Activated CD4-positive, alpha-beta T cell treated with anti-CD3 and anti-CD28 coated beads for 48 hours (primary cell): Measurements from ENCODE around the gene UBE2E2.
A peak's percentile ranks its signal among the peaks of the same experiment; 100 is the strongest.

Experiments used
- DNase-seq: peaks from one replicate; pipeline ENCODE4 v3.0.0-alpha.2; 2020

The UBE2E2 gene

GRCh38 chr3:23202921-23203707, at the start of gene UBE2E2:
UBE2E2 (plus strand) TSS chr3:23203327.
- DNase-seq, result peak; percentile 69

- DNase-seq, result no peak
These were observed 49.7 kb upstream of the UBE2E2 start for GRCh38 chr3:23153436-23153835.

GRCh38 chr3:23157331-23157730, 45.8 kb upstream of the UBE2E2 start:
- DNase-seq, result no peak

- DNase-seq, result no peak
These were observed 43.2 kb upstream of the UBE2E2 start for GRCh38 chr3:23159929-23160328.

- no peak for DNase-seq
These were observed 41.8 kb upstream of the UBE2E2 start for GRCh38 chr3:23161308-23161707.

- DNase-seq, result no peak
These were observed 41.1 kb upstream of the UBE2E2 start for GRCh38 chr3:23161896-23162570.

- no peak for DNase-seq
These were observed 40.2 kb upstream of the UBE2E2 start for GRCh38 chr3:23162934-23163333.

- no peak for DNase-seq
These were observed 38.4 kb upstream of the UBE2E2 start for GRCh38 chr3:23164746-23165145.

- no peak for DNase-seq
These were observed 37.6 kb upstream of the UBE2E2 start for GRCh38 chr3:23165571-23165970.

- DNase-seq, result no peak
These were observed 36.9 kb upstream of the UBE2E2 start for GRCh38 chr3:23166276-23166675.

- DNase-seq, result no peak
These were observed 36.3 kb upstream of the UBE2E2 start for GRCh38 chr3:23166845-23167244.

- DNase-seq, result no peak
These were observed 33.6 kb upstream of the UBE2E2 start for GRCh38 chr3:23169551-23169950.

GRCh38 chr3:23170291-23170690, 32.8 kb upstream of the UBE2E2 start:
- no peak for DNase-seq

GRCh38 chr3:23172059-23172458, 31.1 kb upstream of the UBE2E2 start:
- no peak for DNase-seq

GRCh38 chr3:23174426-23175039, 28.6 kb upstream of the UBE2E2 start:
- DNase-seq, result no peak

- DNase-seq, result no peak
These were observed 27.6 kb upstream of the UBE2E2 start for GRCh38 chr3:23175341-23176083.

GRCh38 chr3:23176839-23177238, 26.3 kb upstream of the UBE2E2 start:
- DNase-seq, result peak; percentile 6

GRCh38 chr3:23182996-23183513, 20.1 kb upstream of the UBE2E2 start:
- no peak for DNase-seq

- DNase-seq, result no peak
These were observed 19.4 kb upstream of the UBE2E2 start for GRCh38 chr3:23183731-23184130.

- DNase-seq, result no peak
These were observed 17.3 kb upstream of the UBE2E2 start for GRCh38 chr3:23185861-23186260.

GRCh38 chr3:23189187-23189586, 13.9 kb upstream of the UBE2E2 start:
- no peak for DNase-seq

GRCh38 chr3:23192816-23193215, 10.3 kb upstream of the UBE2E2 start:
- no peak for DNase-seq

- DNase-seq, result no peak
These were observed 9.3 kb upstream of the UBE2E2 start for GRCh38 chr3:23193831-23194230.
